Stimulated activated CD4-positive, alpha-beta T cell treated with anti-CD3 and anti-CD28 coated beads, Interleukin-12 subunit alpha, Interleukin-12 subunit beta, amount 100 ng/mL, for 24 hours (primary cell): ENCODE measurements around the gene SLC10A7.
"Not testable (repeated sequence)": the region's sequence is repeated elsewhere in the genome, so short reads cannot be mapped to it uniquely, and the experiment has no call there.

Experiments used
- DNase-seq, 2 experiments: peaks; one replicate each; pipeline ENCODE4 v3.0.0-alpha.2; 2020; ENCODE audit warnings: low read depth in 2 of 2

SLC10A7 gene

DNA sequence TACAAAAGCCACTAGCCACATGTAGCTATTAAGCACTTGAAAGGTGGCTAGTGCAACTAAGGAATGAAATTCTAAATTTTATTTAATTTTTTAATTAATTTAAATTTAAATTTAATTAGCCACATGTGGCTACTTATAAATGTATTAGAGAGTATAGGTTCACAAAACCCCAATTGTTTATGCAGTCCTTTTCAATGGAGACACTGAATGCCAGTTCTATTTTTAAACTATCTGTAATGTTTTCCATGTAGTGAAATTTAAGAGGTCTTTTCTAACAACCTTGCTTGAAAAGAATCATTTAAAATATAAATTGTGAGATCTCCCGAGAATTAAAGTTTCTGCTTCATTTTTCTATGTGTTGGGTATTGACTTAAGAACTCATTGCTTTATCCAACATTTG lies 154.4 kb downstream of the SLC10A7 start:
- no peak for DNase-seq

GRCh38 chr4:146359771-146360170 lies 162.0 kb downstream of the SLC10A7 start:
- DNase-seq: no peak

DNA sequence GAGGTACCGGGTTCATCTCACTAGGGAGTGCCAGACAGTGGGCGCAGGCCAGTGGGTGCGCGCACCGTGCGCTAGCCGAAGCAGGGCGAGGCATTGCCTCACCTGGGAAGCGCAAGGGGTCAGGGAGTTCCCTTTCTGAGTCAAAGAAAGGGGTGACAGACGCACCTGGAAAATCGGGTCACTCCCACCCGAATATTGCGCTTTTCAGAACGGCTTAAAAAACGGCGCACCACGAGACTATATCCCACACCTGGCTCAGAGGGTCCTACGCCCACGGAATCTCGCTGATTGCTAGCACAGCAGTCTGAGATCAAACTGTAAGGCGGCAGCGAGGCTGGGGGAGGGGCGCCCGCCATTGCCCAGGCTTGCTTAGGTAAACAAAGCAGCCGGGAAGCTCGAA lies 171.6 kb downstream of the SLC10A7 start:
- not testable (repeated sequence) for DNase-seq

DNA sequence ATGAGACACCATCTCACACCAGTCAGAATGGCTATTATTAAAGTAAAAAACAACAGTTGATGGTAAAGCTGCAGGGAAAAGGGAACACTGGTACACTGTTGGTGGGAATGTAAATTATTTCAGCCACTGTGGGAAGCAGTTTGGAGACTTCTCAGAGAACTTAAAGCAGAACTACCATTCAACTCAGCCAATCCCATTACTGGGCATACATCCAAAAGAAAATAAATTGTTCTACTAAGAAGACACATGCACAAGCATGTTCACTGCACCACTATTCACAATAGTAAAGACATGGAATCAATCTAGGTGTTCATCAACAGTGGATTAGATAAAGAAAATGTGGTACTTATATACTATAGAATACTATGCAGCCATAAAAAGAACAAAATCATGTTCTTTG lies 172.4 kb downstream of the SLC10A7 start:
- DNase-seq: no peak

- DNase-seq: no peak
Observed at GRCh38 chr4:146347822-146348221, 173.9 kb downstream of the SLC10A7 start.

DNA sequence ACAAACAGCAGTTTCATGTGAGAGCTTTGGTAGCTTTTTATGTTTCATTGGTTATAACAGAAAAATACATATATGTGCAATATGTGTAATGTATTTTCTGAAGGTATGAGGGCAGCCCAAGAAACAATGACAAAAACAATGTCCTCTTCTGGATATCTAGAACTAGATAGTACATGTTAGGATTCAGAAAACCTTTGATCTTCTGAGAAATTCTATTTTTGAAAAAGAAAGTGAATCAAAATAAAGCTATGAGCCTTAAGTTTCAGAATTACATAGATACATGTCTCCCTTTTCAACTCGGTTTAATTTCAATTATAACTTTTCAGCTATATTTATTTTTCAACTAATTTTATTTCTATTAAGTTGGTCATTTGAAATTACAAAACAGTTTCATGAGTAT lies 175.5 kb downstream of the SLC10A7 start:
- no peak for DNase-seq

DNA sequence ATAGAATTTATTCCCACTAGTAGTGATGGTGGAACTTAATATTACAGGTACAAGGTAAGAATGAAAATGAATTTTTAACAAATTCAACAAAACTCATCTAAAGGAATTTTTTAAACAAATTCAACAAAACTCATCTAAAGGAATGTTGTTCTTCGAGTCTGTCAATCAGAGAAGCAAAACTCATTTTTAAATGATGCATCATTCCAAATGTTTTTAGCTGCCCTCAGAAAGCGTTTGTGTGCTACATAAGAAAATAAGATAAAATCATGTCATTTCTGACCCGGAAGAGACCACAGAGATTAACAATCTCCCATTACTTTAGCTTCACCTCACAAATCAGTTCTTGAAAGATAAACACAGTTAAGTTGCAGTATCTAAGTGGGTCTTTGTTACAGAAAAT lies 178.0 kb downstream of the SLC10A7 start:
- no peak for DNase-seq

DNA sequence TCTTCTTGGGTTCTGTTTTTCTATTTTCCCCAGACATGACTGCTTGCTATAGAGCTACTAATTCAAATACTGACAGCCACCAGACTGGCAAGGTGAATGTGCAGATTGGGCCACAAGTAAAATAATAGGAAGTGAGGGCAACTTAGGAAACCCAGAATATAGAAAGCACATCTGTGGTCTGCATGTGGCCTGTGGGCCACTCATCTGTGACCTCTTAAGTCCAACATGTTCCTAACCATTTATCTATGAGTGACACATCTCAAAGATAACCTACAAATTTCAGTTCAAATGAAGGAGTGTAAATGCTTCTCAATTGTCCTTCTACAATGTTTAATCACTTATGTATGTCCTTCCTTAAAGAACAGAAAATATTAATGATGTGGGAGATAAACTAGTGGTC lies 178.5 kb downstream of the SLC10A7 start:
- no peak for DNase-seq

DNA sequence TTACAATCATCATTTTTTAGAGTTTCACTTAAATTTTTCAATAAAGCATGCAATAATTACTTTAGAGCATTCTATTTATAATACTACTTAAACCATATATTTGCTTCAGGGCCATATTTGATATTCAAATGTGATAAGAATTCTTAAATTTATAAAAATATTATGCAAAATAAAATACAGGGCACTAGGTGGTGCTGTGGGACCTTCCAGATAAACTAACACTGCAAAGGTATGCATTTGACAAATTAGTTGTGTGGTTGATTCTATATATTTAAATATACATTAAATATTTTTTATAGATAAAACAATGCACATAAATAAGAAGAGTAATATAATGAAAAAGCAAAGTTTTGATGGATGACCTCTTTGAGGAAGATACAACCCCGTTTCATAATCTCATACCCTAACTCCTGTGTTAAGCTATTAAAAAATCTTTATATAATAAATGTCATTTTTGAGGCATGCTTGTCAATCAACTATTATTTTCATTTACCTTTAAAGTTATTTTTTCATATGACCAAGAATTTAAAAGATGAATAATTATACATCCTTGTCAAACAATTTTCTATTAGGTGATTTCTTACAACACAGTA lies 179.0 kb downstream of the SLC10A7 start:
- no peak for DNase-seq

DNA sequence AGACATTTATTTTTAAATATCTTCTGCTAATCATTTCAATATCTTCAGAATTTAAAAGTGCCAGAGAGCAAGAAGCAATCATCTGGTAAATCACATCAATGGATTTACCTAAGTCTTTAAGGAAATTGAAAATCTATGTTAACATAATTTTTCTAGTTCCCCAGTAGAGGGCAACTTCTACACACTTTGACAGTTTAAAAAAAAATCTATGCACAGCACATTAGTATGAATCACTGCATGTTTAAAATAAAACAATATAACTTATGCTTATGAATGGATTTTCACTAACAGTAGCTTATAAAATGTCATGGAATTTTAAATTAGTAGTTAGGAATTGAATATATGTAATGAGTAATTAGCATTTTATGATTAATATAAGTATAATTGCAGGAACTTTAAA lies 180.9 kb downstream of the SLC10A7 start:
- DNase-seq: no peak

GRCh38 chr4:146338512-146338911 lies 183.2 kb downstream of the SLC10A7 start:
- DNase-seq: no peak

DNA sequence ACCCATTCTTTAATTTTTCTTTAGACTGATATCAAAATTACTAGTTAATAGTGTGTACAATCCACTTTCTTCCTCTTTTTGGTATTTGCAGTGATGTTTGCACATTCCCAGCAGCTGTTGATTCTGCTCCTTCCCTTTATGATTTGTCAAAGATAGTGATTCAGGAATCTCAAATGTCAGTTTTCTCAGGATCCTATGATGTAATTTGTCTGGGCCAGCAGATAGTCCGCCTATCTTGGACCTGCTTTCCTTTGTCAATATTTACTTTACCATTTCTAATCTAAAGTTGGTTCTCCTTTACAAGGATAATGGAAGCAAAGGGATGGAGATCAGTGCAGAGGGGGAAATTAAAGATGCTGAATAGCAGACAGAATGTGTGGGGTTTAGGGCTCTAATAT lies 185.3 kb downstream of the SLC10A7 start:
- DNase-seq: no peak

GRCh38 chr4:146335763-146336409 lies 185.9 kb downstream of the SLC10A7 start:
- DNase-seq: no peak

GRCh38 chr4:146334862-146335449 lies 186.8 kb downstream of the SLC10A7 start:
- DNase-seq: no peak

DNA sequence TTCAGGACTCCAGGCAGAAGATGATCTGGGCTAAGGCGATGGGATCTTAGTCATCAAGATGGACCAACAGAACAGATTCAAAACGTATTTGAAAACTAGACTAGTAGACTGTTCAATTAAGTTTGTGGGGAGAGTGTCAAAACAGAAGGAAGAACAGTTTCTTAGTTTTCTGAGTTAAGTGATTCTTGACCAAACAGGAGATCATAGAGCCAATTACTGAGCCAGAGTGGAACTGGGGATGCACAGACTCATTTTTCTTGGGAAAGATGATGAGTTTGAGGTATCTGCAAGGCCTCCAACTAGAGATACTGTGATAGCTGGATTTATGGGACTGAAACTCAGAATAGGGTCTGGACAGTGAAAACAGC lies 187.9 kb downstream of the SLC10A7 start:
- no peak for DNase-seq

- DNase-seq: peak in 1 of 2 experiments; percentile 2
Observed at GRCh38 chr4:146333187-146333894, 188.4 kb downstream of the SLC10A7 start.

DNA sequence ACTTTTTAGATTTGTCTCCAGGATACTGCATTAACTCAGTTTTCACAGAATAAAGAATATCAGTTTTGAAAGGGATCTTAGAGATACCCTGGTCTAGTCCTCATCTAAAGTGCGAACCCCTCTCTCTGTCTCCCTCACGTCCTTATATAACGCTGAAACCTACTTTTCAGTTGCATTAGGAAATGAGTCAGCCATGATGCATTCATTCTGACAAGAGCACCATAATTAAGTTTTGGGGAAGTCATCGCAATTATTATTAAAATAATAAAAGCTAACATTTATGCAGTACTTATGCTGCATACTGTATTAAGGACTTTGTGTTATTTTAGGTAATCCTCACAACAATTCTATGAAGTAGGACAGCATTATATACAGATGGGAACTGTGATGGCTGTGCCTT lies 191.3 kb downstream of the SLC10A7 start:
- DNase-seq: no peak

DNA sequence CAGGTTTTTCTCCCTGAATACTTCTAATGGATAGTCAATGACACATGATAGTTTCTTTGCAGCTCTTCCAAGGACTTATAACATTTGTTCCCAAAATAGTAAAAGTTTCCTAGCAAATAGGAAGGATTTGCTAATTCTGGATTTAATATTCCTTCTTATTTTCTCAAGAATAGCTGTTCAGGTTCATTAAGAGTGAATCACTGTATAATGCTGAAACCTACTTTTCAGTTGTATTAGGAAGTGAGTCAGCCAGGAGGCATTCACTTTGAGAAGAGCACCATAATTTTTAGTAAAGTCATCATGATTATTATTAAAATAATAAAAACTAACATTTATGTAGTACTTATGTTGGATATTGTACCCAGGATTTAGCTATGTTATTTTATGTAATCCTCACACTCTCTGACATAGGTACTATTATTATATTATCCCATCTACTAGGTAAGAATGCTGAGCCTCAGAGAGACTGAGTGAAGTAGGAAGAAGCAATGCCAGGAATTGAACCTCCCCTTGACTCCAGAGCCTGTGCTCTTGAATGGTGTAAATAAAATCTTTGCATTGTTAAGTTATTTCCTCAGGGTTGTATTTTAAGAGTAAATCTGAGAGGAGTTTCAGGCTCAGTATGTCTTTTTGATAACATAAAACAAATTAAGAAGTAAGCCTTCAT lies 192.6 kb downstream of the SLC10A7 start:
- DNase-seq: no peak

- no peak for DNase-seq
Observed at GRCh38 chr4:146327859-146328650, 193.7 kb downstream of the SLC10A7 start.

- DNase-seq: no peak
Observed at GRCh38 chr4:146318894-146319293, 202.8 kb downstream of the SLC10A7 start.

DNA sequence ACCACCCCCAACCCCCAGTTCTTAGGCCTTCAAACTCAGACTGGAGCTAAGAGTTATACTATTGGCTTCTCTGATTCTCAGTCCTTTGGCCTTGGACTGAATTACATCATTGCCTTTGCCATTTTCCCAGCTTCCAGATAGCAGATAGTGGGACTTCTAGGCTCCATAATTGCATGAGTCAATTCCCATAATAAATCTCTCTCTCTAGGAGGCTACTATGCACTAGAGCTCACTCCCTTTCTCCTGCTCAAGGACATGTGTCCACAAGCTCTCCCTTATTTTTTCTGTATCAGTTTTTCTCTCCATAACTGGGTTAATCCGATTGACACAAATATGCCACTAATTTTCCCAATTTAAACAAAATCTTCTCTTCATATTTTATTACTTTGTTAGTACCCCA lies 204.0 kb downstream of the SLC10A7 start:
- no peak for DNase-seq

DNA sequence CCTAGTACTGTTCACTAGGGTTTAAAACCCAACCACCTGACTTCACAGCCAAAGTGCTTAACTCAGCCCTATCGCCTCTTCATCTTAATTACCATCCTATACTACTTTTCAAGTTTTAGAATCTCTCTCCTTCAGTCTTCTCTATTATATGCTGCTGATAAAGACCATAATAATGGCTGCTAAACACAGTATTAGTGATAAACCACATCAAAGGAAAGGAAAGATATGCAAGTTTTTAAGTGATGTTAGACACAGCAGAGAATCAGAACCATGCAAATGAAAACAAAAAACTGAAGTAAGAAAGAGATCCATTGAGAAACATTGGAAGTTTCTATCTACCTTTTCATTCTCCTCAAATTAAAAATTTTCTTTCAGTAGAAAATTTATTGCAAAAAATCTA lies 206.6 kb downstream of the SLC10A7 start:
- no peak for DNase-seq
